Neural cell (in vitro differentiated cells): ENCODE data around the gene NDUFAF4.

ENCODE experiments used
- EZH2 ChIP-seq: fragments of 200-600, 300-800 bp; shearing (Covaris generic), sonication (generic); IDR thresholded peaks from 2 replicates; pipeline ENCODE4 v1.6.1; 2014; ENCODE audit warnings: antibody characterized with exemption, low read length, borderline replicate concordance, mild to moderate bottlenecking; ENCODE audit not compliant: insufficient read depth, poor library complexity, severe bottlenecking
- POLR2AphosphoS5 ChIP-seq: IDR thresholded peaks from 2 replicates; pipeline ENCODE4 v1.6.1; 2012
- TAF1 ChIP-seq: IDR thresholded peaks from 2 replicates; pipeline ENCODE4 v1.6.1; 2012; ENCODE audit warnings: low read depth
- TF ChIP-seq, protein P1 (sequence below): fragments of 450-650 bp; IDR thresholded peaks from 2 replicates; pipeline ENCODE4 v1.5.1; 2014; ENCODE audit warnings: antibody characterized with exemption, mild to moderate bottlenecking, moderate library complexity; ENCODE audit not compliant: poor library complexity, severe bottlenecking

DNA sequence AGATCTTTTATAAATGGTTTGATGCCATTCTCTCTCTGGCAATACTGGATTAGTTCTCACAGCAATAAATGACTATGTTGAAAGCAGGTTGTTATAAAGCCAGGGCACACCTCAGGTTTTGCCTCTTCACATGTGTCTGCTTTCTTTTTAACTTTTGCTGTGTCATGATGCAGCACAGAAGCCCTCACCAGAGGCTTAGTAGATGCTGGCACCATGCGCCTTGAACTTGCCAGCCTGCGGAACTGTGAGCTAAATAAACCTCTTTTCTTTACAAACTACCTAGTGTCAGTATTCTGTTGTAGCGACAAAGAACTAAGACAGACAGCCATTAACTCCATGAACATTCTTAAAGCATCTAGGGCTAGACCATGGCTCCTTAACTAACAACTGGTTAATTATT, 45.1 kb downstream of the NDUFAF4 start:
- TF ChIP-seq EZH2: no peak
- TF ChIP-seq, protein P1, sequence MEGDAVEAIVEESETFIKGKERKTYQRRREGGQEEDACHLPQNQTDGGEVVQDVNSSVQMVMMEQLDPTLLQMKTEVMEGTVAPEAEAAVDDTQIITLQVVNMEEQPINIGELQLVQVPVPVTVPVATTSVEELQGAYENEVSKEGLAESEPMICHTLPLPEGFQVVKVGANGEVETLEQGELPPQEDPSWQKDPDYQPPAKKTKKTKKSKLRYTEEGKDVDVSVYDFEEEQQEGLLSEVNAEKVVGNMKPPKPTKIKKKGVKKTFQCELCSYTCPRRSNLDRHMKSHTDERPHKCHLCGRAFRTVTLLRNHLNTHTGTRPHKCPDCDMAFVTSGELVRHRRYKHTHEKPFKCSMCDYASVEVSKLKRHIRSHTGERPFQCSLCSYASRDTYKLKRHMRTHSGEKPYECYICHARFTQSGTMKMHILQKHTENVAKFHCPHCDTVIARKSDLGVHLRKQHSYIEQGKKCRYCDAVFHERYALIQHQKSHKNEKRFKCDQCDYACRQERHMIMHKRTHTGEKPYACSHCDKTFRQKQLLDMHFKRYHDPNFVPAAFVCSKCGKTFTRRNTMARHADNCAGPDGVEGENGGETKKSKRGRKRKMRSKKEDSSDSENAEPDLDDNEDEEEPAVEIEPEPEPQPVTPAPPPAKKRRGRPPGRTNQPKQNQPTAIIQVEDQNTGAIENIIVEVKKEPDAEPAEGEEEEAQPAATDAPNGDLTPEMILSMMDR: no peak
- no peak for TF ChIP-seq POLR2AphosphoS5
- TF ChIP-seq TAF1: no peak
